HG03060 (cell line): ENCODE data around the gene KRTAP5-9.
"Not testable (repeated sequence)": the region's sequence is repeated elsewhere in the genome, so short reads cannot be mapped to it uniquely, and the experiment has no call there.

Experiments
- ATAC-seq: cut with Tn5 transposase; IDR thresholded peaks from one replicate; pipeline ENCODE4 v1.9.1; 2021; ENCODE audit warnings: low read depth, moderate number of reproducible peaks; ENCODE audit not compliant: unreplicated experiment

The KRTAP5-9 gene

GRCh38 chr11:71557257-71557656 lies 9.0 kb downstream of the KRTAP5-9 start:
- ATAC-seq, result no peak

GRCh38 chr11:71558996-71559395 lies 10.8 kb downstream of the KRTAP5-9 start:
- no peak for ATAC-seq

GRCh38 chr11:71562120-71562519 lies 13.9 kb downstream of the KRTAP5-9 start:
- no peak for ATAC-seq

- no peak for ATAC-seq
Measured at GRCh38 chr11:71563406-71563805, 15.2 kb downstream of the KRTAP5-9 start.

- ATAC-seq, result no peak
Measured at GRCh38 chr11:71564430-71564829, 16.2 kb downstream of the KRTAP5-9 start.

GRCh38 chr11:71565263-71565662 lies 17.0 kb downstream of the KRTAP5-9 start, which contains the start of gene KRTAP5-10:
Gene KRTAP5-10, plus strand, starts transcription at chr11:71565563. Its CDS starts 25 bp downstream, at chr11:71565588.
- ATAC-seq, result no peak

- no peak for ATAC-seq
Measured at GRCh38 chr11:71566081-71566620, 17.9 kb downstream of the KRTAP5-9 start.

GRCh38 chr11:71566626-71567599 lies 18.7 kb downstream of the KRTAP5-9 start:
- ATAC-seq, result not testable (repeated sequence)

GRCh38 chr11:71567633-71568032 lies 19.4 kb downstream of the KRTAP5-9 start:
- not testable (repeated sequence) for ATAC-seq

GRCh38 chr11:71568704-71569349 lies 20.6 kb downstream of the KRTAP5-9 start:
- no peak for ATAC-seq

GRCh38 chr11:71571101-71571850 lies 23.1 kb downstream of the KRTAP5-9 start:
- not testable (repeated sequence) for ATAC-seq

GRCh38 chr11:71572811-71573210 lies 24.6 kb downstream of the KRTAP5-9 start:
- ATAC-seq, result no peak

- no peak for ATAC-seq
Measured at GRCh38 chr11:71574418-71574817, 26.2 kb downstream of the KRTAP5-9 start.

GRCh38 chr11:71575723-71576424 lies 27.7 kb downstream of the KRTAP5-9 start:
- no peak for ATAC-seq

GRCh38 chr11:71576688-71577465 lies 28.7 kb downstream of the KRTAP5-9 start:
- not testable (repeated sequence) for ATAC-seq

- ATAC-seq, result no peak
Measured at GRCh38 chr11:71577469-71578004, 29.3 kb downstream of the KRTAP5-9 start.

GRCh38 chr11:71579513-71579912 lies 31.3 kb downstream of the KRTAP5-9 start:
- ATAC-seq, result not testable (repeated sequence)

- no peak for ATAC-seq
Measured at GRCh38 chr11:71580057-71581003, 32.1 kb downstream of the KRTAP5-9 start.
